Activated CD8-positive, alpha-beta memory T cell treated with anti-CD3 and anti-CD28 coated beads, Interleukin-2, amount 50 U/mL, for 48 hours (primary cell): ENCODE results near the gene ACTN1.

Experiments
- DNase-seq: peaks from one replicate; pipeline ENCODE4 v3.0.0-alpha.2; 2020

Gene ACTN1

DNA sequence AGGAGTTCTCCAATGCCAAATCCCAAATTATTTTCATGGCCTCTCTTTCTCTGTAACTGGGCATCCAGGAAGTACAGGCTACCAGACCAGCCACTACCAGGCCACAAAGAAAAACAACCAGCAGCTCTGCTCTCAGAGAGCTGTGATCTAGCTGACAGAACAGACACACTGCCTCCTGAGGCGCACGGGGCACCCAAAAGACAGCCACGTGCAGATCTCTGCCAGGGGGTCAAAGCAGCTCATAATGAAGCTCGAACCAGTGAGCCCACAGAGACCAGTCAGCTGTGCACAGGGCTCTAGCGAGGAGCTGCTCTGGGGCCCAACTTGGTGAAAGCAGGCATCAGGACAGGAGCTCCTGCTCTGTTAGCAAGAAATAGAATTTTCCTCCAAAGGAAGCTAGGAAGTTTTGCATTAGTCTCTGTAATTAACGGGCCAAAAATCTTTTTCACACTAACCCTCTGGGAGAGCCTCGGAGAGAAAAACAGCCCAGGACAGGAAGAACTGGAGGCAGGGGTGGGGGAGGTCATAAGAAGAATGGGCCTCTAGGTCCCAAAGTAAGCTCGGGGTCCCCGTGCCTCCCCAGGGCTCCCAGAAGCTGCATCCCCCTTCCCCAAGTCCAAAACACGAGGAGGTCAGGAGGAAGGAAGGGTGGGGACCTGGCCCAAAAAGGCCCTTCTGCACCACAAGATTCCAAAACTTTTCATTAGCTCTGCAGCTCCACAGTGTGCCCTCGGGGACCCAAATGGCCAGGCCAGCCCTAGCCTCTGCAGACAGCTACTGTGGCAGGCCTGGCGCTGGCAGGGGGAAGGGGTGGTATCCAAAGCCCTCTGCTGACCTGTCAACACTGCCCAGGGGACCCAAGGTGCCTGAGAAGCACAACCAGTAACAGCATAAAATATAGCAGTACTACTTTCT lies 30.2 kb downstream of the ACTN1 start:
- no peak for DNase-seq

DNA sequence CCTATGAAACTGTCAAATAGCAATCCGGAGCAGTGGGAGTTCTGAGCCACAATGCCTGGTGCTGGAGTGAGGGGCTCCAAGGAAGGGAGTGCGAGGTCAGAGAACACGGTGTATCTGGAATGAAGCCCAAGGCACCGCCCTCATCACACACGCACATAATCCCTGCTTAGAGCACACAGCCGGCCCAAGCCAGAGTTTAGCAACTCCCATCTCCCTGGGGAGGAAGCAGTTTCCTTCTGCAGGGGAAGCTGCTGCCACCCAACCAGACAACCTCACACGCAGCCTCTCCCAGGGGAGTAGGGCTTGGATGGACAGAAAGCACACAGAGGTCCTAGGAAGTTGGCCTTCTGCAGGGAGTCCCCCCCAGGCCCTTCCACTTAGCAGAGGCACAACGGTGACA lies 31.3 kb downstream of the ACTN1 start:
- DNase-seq = no peak

DNA sequence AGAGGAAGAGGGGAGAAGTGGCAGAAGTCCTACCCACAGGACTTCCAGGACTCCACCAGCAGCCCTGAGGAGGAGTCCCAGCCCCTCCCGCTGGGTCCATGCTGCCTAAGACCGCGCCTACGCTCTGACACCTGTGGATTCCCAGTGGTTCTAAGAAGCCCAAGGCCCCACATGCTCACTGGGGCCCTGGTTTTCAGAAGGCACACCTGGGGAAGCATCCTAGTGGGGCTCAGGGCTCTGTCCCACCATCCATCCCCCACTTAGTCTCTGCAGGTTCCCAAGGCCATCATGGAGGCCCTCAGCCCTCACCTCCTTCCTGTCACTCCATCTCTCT lies 32.6 kb downstream of the ACTN1 start:
- DNase-seq = no peak

DNA sequence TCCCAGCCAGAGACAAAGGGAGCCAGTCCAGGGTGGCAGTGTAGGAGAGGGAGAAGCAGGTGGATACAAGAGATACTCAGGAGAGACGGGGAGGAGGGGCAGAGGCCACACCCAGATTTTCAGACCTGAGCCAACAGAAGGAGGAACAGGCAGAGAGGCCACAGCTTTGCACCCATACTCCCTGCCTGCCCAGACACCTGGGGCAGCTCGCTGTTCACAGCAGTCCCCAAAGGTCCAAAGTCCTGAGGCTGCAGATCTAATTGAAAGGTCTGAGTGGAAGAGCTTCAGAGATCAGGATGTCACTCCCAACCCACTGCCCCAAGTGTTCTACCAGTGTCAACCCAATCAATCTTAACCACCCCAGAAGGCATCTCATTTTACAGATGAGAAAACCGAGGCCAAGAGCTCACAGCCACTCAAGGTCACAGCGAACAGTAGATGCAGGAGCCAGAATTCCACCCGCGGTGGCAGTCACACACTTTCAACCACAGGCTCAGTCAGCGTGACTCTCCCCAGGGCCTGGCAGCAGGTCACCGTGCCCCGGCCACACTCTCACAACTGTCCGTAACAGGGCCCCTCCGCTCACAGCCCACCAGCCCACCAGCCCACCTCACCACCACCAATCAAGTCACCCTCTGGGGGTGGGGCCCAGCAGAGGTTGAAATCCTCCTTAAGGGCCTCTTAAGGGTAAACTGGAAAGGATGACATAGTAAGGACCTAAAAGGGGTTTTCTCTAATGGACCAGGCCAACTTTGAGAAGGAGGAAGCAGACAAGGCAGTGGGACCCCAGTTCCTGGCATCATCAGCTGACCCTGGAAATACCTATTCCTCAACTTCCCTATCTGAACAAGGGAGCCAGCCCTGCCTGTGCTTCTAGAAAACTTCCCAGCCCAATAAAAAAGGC lies 33.3 kb downstream of the ACTN1 start:
- peak; percentile 66 for DNase-seq

DNA sequence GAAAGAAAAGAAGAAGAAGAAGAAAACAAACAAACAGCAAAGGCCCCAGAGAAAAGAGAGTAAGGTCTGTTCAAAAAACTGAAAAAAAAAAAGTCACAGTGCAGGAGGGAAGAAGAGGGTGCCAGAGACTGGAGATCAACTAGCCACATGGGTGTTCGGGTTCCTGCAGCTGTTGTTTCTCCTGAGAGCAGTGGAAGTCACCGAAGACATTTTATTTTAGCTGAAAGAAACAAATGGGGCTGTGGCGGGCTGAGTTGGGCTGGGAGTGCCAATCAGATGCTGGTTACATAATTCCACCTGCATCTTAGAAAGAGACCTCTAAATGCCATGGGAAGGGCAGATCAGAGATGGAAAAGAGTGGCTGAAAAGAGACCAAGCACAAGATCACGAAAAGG lies 33.9 kb downstream of the ACTN1 start:
- DNase-seq = no peak

DNA sequence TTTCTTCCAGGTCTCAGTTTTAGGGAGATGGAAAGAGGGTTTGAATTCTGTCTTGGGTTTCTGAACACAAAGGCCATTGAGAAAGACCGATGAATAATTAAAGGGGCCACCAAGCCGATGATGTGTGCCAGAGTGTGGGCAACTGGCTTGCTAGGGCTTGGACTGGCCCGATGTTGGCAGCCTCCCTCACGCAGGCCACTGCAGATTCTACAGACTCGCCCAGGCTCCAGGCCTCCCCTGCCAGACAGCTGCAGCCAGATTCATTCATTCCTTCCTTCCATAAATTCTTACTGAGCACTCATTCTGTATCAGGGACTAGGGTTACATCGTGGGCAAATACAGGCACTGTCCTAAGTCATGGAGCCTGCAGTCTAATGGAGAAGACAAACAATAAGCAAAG lies 34.9 kb downstream of the ACTN1 start:
- no peak for DNase-seq

DNA sequence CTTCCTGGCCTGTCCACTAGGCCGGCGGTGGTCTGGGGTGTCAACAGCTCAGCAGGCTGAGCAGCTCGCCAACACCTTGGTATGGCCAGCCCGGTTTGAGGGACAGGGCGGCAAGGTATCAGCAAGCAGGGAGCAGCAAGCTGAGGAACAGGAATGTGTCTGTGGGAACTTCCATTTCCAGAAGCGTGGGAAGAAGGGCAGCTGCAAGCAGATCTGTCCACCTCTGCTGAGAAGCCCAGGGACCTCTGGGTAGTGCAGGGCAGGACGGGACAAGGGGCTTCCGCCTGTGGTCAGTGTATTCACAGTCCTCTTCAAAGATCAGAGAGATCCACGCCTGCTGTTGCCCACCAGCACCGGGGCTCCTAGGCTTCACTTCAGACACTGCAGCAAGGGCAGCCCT lies 36.0 kb downstream of the ACTN1 start:
- no peak for DNase-seq

DNA sequence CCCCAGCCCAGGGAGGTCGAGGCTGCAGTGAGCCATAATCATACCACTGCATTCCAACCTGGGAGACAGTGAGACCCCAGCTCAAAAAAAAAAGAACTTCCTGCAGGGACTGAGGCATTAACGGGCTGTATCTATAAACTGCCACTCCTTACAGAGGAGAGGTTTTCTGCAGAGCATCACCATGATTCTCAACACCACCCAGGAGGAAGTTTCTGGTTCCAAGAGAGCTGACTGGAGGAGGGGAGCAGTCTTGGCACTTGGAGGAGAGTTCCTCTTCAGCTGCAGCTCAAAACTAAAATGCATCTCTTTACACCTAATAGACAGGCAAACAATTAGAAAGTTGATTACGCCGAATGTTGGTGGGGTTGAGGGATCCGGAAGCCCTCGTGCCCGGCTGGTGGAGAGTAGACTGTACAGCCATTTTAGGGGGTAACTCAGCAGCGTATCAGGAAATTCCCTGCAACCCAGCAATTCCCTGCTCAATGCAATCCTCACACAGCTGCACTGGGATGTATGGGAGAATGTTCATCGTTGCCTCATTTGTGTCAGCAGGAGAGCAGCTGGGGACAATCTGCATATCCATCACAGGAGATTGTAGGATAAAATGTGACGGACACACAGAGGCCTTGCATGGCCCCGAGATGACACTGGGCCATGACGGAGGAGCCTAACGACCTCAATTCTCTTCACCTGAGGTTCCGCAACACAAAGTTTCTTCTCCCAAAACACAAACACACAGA lies 36.6 kb downstream of the ACTN1 start:
- no peak for DNase-seq

DNA sequence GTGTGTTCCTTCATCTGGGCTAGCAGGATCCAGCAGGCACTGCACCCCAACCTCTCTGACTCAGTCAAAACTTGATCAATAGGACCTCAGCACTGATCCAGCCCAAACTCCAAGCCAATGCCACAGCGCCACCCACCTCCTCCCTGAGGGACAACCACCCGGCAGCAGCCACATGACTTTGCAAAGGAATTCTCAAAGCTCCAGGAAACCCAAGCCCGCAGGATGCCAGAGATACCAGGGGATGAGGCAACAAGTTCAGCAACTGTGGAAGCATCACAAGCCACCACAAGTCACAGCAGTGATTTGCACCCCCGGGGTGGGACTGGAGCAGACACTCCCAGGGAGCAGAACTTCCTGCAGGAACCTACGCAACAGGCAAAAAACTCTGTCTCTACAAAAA lies 37.3 kb downstream of the ACTN1 start:
- DNase-seq = no peak

DNA sequence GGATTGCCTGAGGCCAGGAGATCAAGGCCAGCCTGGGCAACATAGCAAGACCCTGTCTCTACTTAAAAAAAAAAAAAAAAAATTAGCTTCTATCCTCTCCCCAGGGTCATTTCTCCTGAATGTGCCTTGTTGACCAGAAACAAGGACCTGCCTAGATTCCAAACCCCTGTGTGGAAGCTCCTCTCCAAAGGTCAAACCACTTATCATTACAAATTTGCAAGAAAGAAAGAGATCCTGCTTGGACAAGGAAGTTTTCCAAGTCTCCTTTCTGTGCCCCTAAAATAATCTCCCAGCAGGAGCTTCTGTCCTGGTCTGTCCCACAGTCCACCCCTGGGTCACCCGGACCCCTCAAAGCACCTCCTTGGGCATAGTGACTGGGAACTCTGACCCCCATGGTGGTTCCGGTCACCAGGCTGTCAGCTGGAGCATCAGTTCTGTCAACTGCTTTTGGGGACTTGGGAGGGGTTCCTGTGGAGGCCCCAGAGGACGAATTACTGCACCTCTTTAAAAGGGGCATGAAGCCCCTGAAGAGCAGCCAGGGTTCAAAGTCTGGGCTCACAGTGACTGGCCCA lies 38.4 kb downstream of the ACTN1 start:
- DNase-seq = no peak

DNA sequence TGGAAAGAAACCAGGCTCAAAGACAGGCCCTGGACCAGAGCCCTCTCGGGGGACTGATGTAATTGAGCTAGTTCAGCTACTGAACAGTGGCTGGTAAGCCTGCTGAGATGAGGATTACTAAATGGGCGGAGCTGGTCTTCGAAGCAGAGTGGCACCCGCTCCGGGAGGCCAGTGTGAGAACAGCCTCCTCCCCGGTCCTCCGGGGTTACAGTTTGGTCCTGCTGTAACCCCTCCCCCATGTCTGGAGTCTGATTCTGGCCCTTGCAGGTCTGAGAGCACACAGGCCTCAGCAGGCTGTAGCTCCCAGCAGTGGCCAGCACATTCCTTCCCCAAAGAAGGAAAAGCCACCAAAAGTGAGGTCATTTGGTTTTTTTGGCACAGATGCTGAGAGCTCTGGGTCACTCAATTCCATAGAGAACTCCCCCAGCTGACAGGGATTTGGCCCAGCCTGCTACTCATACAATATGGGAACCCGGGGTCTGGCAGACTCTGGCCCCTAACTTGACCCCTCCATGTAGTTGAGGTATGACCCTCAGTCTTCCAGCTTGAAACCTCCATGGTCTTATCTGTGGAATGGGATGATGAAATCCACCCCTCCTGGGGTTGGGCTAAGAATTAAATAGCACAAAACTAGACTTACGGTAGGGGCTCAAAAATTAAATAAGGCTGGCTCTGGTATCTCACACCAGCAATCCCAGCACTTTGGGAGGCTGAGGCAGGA lies 39.0 kb downstream of the ACTN1 start:
- DNase-seq = no peak

DNA sequence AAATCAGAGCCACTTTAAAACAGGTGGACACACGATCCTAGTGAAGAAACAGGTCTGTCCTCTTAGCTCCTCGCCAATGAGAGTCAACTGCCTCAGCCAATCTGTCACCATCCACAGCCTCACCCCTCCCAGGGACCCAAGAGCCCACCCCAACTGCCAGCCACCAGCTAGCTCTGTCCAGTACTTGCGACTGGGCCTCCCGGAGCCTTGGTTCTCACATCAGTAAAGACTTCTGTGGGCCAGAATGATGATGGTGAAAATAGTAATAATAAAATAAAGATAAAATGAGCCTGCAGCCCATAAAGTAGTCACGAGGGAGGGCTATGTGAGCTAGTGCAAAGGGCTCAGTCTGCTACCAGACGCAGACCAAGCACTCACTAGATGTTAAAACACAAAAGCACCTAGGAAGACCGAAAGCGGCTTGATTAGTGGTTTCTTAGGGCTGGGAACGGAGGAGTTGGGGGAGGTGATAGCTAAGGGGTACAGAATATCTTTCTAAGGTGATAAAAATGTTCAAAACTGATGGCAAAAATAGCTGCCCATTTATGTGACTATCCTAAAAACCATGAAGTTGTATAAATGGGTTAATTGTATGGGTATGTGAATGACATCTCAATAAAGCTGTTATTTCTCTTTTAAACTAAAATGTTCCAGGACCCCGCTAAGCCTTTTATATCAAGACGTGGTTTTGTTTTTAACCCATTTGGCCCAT lies 39.8 kb downstream of the ACTN1 start:
- no peak for DNase-seq

DNA sequence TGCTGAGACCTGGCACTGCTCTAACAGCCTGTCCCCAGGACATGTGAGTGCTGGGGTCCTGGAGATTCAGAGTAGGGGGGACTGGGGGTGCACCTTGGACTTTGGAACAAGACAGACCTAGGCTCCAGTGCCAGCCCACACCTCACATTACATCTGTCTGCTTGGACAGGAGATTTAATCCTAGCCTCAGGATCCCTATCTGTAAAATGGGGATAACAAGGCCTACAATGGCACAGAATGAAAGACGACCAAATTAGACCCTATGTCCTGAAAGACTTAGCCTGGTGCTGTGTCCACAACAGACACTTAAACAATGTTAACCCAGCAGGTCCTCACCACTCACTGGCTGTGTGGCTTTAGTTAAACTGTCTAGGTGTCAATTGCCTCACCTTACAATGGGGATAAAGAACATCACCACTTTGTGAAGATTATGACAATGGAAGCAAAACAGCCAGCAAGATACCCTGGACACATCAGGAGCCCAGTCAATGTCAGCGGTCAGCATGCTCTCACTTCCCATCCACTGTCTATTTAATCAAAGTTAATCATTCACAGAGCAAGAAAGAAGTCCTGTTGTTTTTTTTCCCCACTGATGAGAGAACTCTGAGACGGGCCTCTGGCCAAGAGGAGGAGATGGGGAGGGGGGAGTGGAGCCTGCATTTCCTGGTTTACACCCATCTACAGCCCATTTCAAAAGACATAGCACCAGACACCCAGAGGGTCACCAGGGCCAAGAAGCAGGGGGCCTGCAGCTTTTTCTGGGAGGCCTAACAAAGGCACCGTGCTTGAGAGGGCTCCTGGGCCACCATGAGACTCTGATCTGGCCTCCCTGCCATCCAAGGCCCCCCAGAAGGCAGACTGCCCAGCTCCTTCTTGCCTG lies 40.6 kb downstream of the ACTN1 start:
- DNase-seq = no peak

DNA sequence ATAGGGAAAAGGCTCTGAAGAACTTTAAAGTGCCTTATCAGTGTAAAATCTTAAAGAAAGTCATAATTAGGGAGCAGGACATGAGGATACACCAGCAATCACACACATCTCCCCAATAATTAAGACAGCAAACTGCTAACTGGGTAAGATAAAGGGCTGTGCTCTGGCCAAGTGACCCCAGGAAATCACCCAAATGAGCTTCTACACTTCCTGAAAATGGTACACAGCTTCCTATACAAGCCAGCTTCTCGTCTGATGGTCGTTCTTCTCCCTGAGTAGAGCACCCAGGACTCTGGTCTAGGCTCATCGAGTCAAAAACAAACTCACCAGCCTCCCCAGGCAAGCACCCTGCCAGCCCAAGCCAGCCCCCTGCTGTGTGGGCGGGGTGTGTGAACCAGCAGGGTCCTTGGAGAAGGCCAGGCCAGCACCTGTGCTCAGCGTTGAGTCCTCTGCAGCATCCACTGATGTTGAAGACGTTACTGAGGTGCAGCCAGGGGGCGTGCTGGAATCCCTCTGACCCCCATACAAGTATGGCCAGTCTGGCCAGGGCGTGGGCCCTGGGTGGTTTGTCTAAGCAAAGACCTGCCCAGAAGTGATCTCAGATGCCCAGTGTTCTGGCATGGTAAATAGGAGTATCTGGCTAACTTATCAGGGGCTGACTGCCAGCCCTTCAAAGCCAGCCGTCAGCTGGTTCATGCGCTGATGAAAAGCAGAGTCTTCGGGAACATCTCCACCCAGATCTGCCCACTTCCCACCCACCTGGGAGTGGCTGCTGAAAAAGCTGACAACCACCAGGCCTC lies 41.4 kb downstream of the ACTN1 start:
- no peak for DNase-seq

DNA sequence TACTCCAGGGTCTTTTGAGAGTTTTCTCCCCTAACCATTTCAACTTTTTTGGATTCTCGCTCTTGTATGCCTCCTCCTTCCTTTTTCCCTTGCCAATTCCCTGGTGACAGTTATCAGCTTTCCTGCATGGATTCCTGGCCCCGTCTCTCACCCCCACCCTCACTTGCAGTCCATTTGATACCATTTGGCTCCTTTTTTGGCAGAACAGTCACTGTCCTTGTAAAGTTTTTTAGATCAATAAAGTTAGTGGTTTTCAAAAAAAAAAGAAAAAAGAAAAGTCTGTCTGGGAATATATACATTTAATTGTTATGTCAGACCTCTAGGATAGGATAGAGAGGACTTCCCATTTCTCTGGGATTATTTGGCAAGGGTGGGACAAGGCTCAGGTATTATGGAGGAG lies 42.1 kb downstream of the ACTN1 start:
- DNase-seq = no peak

DNA sequence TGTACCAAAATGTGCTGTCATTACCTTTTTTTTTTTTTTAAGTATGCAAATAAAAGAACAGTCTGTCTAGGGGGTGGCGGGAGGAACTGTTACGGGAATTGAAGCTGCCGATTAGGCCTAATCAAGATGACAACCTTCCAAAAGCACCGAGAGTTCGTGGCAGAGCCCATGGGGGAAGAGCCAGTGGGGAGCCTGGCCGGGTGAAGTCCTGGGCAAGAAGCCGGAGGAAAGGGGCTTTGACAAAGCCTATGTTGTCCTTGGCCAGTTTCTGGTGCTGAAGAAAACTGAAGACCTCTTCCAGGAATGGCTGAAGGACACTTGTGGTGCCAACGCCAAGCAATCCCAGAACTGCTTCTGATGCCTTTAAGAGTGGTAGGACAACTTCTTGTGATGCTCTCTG lies 42.6 kb downstream of the ACTN1 start:
- no peak for DNase-seq

DNA sequence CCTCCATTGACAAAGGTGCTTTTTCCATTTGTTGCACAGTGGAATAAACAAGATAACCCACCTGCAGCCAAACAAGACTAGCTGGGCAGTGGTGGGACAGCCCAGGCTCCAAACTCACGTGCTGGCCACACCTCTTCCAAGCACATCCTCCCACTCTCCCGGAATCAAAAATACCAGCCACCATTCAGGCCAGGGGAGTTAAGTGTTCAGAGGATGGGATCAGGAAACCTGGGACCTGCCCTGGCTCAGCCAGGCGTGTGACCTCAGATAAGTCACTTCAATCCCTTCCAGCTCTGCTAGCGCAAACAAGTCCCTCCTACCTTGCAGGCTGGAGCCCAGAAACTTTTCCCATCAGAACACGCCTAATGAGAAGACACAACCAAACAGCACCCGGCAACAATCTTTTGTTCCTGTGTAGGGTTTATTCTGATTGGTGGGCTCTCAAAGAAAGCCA lies 43.3 kb downstream of the ACTN1 start:
- DNase-seq = no peak

DNA sequence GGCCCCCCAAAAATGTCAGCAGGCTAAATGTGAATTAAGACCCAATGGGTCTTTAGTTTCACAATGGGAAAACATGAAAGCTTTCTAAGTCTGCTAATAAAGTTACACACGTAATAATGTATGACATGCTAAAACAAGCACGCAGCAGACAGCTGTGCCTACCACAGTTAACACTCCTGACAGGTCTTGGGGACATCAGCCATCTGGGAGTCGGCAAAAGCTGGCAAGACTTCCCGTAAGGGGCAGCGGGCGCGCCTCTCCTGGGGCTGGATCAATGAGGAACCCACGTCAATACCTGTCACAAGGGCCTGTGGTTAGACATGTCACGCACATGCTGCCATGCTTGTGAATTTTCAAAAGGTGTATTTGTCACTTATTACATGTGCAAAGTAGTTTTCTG lies 45.0 kb downstream of the ACTN1 start:
- no peak for DNase-seq

DNA sequence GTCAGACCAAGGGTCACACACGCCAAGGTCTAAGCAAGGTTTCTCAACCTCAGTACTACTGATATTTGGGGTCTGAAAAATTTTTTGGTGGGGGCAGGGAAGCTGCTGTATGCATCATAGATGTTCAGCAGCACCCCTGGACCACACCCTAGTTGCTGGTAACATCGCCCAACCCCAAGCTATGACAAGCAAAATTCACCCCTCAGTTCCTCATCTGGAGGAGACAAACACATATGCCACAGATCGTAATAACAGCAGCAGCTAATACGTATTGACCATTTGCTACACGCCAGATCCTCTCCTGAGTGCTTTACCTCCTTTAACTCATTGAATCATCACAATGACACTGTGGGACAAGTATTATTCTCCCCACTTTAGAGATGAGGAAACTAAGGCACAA lies 46.4 kb downstream of the ACTN1 start:
- DNase-seq = no peak

DNA sequence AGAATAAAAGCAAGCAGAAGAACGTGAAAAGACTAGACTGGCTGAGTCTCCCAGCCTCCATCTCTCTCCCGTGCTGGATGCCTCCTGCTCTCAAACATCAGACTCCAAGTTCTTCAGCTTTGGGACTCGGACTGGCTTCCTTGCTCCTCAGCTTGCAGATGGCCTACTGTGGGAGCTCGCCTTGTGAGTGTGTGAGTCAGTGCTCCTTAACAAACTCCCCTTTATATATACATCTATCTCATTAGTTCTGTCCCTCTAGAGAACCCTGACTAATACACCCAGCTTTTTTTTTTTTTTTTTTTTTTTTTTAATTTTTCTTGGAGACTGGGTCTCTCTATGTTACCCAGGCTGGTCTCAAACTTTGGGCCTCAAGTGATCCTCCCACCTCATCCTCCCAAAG lies 46.9 kb downstream of the ACTN1 start:
- DNase-seq = no peak
